ENCODE measurements around the gene ATF7IP.

The ATF7IP gene

DNA sequence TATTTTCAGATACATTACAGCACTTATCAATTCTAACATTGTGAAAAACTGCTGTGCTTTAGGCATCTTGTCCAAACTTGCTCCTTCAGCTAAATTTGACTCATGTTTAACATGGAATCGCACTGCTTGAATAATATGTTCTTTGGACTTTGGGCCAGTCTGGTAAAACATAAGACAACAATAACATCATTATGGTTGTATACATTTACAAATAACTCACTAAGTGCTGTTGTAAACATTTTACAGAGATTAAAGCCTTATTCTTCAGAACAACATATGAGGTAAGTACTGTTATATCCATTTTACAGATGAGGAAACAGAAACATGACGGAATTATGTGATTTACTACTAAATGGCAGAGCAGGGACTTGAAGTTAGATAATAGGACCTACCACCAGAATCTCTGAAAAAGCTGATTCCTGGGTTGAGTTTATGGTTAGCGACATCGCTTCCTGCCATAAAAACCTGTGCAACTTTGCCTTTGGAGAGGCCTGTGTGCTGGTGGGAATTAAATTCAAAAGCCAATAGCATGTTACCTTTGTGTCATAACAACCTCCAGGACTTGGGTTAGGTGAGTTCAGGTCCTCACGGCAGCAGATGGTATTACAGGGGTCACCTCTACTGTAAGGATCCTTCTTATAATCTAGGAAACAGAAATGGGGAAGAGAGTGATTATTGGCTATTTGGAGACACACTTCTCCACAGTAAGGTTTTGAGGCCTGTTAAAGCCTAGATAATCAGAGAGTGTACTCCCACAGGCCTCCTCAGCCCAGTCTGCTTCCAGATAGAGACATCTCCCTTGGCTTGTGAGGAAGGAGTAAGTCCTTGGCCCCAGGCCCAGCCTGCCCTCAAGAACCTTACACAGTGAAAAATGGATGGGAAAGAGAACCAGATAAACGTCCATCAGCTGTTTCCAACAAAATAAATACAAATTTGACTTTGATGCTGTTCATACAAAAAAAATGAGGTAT lies 140.4 kb downstream of the ATF7IP start:
- no peak for DNase-seq

GRCh38 chr12:14510574-14510973 lies 145.1 kb downstream of the ATF7IP start:
- no peak for DNase-seq

- peak; percentile 14 for DNase-seq
Observed at GRCh38 chr12:14514154-14514842, 148.8 kb downstream of the ATF7IP start.

DNA sequence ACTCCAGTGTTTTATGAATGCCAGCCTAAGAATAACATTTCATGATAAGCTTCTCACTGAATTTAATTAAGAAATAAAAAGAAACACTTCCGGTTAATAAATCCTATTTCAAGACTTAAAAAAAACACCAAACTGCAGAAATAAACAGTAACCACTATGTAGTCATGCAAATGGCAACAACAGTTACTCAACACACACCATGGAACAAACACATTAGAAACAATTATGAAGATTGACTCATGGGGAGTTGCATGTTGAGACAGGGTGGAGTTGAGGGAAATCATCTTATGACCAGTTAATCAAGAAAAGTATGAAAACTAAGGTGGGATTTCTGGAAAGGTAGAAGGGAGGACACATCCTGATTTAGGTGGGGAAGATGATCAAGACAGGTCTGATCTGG lies 149.5 kb downstream of the ATF7IP start:
- DNase-seq = no peak

- no peak for DNase-seq
Observed at GRCh38 chr12:14521822-14522221, 156.3 kb downstream of the ATF7IP start.

DNA sequence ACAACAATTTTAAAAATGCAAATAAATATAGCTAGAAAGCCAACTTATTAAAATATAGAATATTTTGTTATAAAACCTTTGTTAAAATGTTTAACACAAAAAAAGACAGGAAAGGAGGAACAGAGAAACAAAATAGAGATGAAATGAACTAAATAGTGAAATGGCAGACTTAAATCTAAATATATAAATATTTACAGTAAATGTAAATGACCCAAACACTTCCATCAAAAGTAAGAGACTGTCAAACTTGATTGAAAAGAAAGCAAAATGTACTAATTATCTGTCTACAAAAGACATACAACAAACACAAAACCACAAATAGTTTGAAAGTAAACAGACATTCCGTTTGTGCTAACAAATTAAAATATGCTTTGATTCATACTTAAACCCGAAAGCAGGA lies 160.5 kb downstream of the ATF7IP start:
- no peak for DNase-seq

DNA sequence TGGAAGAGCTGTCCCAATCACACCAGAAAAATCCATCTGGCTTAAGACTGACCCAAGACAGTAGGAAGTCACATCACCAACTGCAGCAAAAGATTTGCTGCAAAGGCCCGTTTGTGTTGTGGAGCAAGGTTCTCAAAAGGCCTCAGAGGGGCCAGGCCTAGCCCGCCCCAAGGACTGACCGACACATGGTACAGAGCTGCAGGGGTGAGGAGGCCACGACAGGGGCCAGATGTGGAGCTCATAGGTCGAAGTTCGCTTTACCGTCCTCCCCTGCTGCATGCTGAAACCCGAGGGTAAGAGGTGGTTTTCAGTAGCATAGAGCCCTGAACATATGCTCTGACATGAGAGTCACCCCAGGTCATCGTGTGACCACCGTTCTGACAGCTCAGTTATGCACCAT lies 166.7 kb downstream of the ATF7IP start:
- DNase-seq = no peak

- DNase-seq = no peak
Observed at GRCh38 chr12:14537088-14537487, 171.6 kb downstream of the ATF7IP start.

GRCh38 chr12:14540801-14541462 lies 175.4 kb downstream of the ATF7IP start:
- no peak for DNase-seq

DNA sequence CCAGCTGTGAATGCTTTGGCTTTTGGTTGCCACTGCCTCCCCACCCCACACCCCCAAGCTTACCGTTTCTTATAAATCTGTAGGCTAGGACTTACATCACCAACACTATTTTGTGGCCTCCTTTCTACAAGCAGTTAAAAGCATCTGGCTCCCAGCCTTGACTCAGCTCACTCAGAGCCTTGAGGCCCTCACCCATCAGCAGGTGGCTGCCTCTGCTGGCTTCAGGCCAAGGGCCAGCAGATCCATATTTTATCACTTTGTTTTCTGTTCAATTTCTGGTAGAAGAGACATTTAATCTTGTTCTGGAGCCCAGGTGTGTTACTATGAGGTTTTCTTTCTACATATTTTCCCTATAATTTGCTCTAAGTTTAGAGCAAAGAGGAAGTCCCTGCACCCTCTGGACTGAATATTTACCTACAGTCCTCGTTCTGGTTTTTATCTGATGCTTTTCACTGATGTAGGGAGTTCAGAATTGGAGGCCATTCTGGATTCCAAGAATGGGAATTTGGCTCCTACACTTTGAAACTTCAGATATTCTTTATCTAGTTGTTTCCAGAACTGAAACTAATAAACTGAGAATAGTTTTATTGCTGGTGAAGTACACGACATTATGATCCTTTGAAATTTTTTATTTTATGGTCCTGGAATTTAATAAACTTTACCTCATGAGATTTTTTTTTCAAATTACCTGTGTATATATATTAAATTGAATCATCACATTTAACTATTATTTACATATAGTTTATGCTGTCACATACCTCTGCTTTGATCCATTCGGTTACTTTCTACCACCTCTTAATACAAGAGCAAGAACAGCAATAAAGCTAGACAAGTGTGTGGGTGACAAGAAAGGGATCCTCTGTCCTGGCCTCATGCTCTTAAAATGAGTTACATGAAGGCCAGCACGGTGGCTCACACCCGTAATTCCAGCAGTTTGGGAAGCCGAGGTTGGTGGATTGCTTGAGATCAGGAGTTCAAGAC lies 180.0 kb downstream of the ATF7IP start:
- DNase-seq = no peak

GRCh38 chr12:14547571-14547970 lies 182.1 kb downstream of the ATF7IP start:
- DNase-seq = no peak

GRCh38 chr12:14548609-14549008 lies 183.1 kb downstream of the ATF7IP start:
- no peak for DNase-seq
